ENCODE measurements around the gene VPS51. TPM values are rescaled to one million over a fixed set of nuclear protein-coding genes. Genes with fewer than 3 reads are reported as not detected.

The VPS51 gene
- total and polyA plus RNA-seq, 2 experiments from 2014 or later: 45.3 to 450 TPM

- Mint-ChIP-seq H3K9me3 (no peaks in the 10 kb centered on the region), H3K4me1 (peaks cover 35% of the 10 kb centered on the region), H3K36me3 (ENCODE audit: low read depth) (no peaks in the 10 kb centered on the region), H3K4me3 (peak overlapping the region; percentile 60; the same call in 2 of the 3 replicates), H3K27me3 (ENCODE audit: insufficient read depth, low read depth, poor library complexity) (peaks cover 2% of the 10 kb centered on the region), H3K27ac (peak overlapping the region; percentile 93; the same call in 1 of the 2 replicates)
- Histone ChIP-seq H3K79me2 (replicated peaks; ENCODE audit: insufficient read depth) (no peaks in the 10 kb centered on the region), H2AFZ (no peak overlapping the region), H3K4me2 (no peak overlapping the region), H3K27me3 (ENCODE audit: insufficient read depth) (no peaks in the 10 kb centered on the region), H3K36me3 (ENCODE audit: insufficient read depth) (no peaks in the 10 kb centered on the region), H3K27ac (ENCODE audit: low read depth) (no peak overlapping the region), H3K4me3 (no peak overlapping the region), H4K20me1 (replicated peaks; ENCODE audit: insufficient read depth) (no peaks in the 10 kb centered on the region), H3K9me2 (ENCODE audit: insufficient read depth) (no peaks in the 10 kb centered on the region), H3K4me1 (ENCODE audit: insufficient read depth) (peaks cover 13% of the 10 kb centered on the region), H3F3A (replicated peaks; ENCODE audit: low read depth) (no peaks in the 10 kb centered on the region)
- DNase-seq (ENCODE audit: low spot score) (no peak), ATAC-seq (no peak)
- no peak for TF ChIP-seq NANOG (IDR thresholded peaks at IDR 0.05; ENCODE audit: borderline replicate concordance)
- TF ChIP-seq ETS1 (IDR thresholded peaks at IDR 0.05): no peak
- no peak for TF ChIP-seq CTCF (conservative IDR thresholded peaks at IDR 0.05; ENCODE audit: low read depth in 2 of 2)
- TF ChIP-seq EZH2 (IDR thresholded peaks at IDR 0.05; ENCODE audit: low read depth, unreplicated experiment): no peak
- TF ChIP-seq REST (IDR thresholded peaks at IDR 0.05; ENCODE audit: unreplicated experiment): no peak
- TF ChIP-seq EZH2phosphoT487 (IDR thresholded peaks at IDR 0.05; ENCODE audit: unreplicated experiment): no peak
These were observed 30.2 kb upstream of the VPS51 start for GRCh38 chr11:65065851-65066250.

- H3K27ac ChIP-seq (ENCODE audit: low read depth): no peak overlapping the region; the same call in 1 of the 2 replicates
- H3K36me3 ChIP-seq (ENCODE audit: insufficient read depth): no peaks in the 10 kb centered on the region
- no peaks in the 10 kb centered on the region for H3K9me2 ChIP-seq (ENCODE audit: insufficient read depth)
- Mint-ChIP-seq H3K4me1 (peaks cover 32% of the 10 kb centered on the region), H3K4me3 (peak overlapping the region; percentile 60), H3K27ac (peak overlapping the region; percentile 93), H3K27me3 (ENCODE audit: insufficient read depth, low read depth, poor library complexity) (peaks cover 2% of the 10 kb centered on the region), H3K36me3 (ENCODE audit: low read depth) (no peaks in the 10 kb centered on the region), H3K9me3 (no peaks in the 10 kb centered on the region)
- no peaks in the 10 kb centered on the region for H4K20me1 ChIP-seq (replicated peaks; ENCODE audit: insufficient read depth)
- peaks cover 13% of the 10 kb centered on the region for H3K4me1 ChIP-seq (ENCODE audit: insufficient read depth)
- no peak overlapping the region for H3K4me3 ChIP-seq
- peak overlapping the region; percentile 62; the same call in 1 of the 2 replicates for H3K4me2 ChIP-seq
- ATAC-seq: peak; percentile 25
- no peaks in the 10 kb centered on the region for H3K79me2 ChIP-seq (replicated peaks; ENCODE audit: insufficient read depth)
- no peaks in the 10 kb centered on the region for H3K27me3 ChIP-seq (ENCODE audit: insufficient read depth)
- no peak for DNase-seq (ENCODE audit: low spot score)
- H3F3A ChIP-seq (replicated peaks; ENCODE audit: low read depth): no peaks in the 10 kb centered on the region
- H2AFZ ChIP-seq: peak overlapping the region; percentile 89; the same call in 1 of the 2 replicates
- TF ChIP-seq STAT1 (IDR thresholded peaks at IDR 0.05; ENCODE audit: unreplicated experiment) (no peak), CTCF (conservative IDR thresholded peaks at IDR 0.05; ENCODE audit: low read depth in 2 of 2) (no peak)
These were observed 29.7 kb upstream of the VPS51 start for GRCh38 chr11:65066315-65066714.
